NK-92 treated with Interleukin-12 subunit alpha and Interleukin-12 subunit beta, amount 100 ng/mL, for 24 hours (cell line): Measurements from ENCODE around the gene IQCH.

Source experiments
- DNase-seq: peaks from one replicate; lab custom pipeline; 2025; lab: John Stamatoyannopoulos, UW

The IQCH gene

DNA sequence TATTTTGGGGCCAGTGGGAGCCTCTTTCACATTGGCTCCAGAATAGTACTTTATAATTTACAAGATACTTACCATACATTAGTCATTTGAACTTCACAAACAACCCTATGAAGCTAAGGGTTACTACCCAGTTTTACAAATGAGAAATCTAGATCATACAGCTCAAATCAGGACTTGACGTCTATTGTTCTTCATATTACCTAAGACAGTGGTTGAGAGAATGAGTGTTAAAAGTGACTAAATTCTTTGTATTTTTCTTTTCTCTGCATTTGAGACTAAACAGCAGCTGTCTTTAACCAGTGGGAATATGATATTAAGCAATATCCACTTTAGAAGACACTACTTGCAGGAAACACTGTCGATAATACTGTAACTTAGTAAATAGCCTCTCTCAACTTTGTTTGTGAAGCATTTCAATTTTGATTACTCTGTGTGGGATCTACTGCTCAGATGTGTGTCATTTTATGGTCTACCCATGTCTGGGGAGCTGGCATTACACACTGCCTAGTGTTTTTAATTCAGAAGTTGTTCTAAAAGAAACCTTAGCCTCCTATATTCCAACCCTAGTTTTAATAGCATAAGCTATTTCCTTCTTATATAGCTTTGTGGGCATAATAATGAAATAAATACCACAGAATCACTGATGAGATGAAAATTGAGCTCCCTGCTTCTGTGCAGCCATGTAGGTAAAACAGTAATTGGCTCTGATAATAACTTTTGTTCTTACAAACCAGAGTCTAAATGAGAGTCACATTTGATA lies 45.9 kb downstream of the IQCH start:
- no peak for DNase-seq

DNA sequence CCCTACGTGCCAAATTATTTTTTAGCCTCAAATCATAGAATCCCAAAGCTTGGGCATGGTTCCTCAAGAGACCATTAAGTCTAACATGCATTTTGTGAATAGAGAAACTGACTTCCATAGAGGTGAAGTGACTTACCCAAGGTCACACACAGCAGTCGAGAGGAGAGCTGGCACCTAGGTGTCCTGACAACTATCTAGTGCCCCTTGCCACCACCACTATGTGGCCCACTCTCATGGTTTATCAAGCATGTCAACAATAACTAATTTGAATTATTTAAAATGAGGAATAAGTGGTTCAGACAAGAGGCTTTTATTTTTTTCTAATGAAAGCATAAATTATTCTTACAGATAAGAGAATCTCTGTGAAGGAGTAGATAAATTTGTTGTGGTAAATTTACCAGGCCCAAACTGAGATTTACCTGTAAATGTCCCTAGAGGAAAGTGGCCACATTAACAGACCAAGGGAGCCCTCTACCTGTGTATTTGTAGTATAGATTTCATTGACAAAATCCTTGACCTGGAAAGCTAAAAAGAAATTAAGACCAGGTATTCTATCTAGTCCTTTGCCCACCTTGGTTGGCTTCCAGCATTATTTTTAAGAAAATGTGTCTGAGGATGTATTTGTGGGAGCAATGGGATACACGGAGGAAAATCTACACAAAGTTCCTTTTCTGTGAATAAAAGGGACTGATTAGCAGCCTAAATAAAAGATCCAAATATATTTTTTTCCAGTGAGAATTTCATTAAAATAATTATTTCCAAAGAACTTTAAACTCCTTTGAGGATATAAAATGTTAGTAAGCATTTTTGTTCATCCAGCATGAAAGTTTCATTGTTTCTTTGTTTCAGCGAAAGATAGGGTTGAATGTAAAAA lies 49.1 kb downstream of the IQCH start:
- DNase-seq = no peak

DNA sequence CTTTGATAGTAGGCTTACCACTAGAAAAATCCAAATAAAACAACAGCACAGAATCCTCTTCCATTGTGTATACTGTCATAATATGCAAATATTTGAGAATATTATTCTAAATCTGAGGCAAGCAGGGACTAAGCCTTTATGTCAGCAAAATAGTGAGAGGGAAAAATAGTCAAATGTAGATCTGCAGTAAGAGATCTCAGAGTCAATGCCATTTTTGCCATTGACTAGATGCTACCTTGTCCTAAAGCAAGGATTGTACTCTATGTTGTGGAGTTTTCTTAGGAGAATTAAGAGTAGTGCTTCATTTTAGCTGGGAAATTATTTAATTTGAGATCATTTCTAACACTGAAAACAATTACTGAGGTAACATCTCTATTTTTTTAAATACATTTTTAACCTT lies 50.2 kb downstream of the IQCH start:
- DNase-seq = no peak

DNA sequence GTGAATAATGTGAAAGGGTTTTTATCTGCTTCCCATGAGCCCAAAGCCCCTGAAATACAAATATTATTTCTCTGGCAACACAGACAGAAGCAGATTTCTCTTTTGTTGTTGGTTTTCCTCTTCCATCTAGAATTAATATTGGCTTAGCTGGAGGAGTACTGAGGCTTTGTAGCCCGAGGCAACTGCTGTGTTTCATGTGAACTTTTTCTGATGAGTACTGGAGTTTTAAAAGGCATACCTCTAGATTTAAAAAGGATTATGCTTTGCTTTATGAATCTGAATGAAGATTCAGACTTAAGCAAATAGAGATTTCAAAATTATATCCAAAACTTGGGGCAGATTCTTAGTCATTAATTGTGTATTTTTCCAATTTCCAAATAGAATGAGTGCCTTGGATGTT lies 50.9 kb downstream of the IQCH start:
- DNase-seq = no peak

DNA sequence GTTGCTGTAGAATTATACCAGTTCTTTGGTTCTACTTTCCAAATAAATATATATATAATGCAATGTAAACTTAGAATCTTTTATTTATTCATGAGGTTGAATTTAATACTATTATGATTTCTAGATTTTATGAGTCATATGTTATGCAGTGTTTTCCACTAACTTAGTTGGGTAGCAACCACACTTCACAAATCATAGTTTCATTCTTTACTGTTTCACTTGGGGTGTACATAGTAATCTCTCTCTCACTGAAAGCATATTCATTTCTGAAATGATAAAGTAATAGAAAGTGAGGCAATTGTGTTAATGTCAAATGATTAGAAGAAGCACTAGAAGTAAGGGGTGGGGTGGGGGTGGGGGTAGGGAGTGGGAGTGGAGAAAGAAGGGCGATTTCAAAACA lies 52.6 kb downstream of the IQCH start:
- no peak for DNase-seq

DNA sequence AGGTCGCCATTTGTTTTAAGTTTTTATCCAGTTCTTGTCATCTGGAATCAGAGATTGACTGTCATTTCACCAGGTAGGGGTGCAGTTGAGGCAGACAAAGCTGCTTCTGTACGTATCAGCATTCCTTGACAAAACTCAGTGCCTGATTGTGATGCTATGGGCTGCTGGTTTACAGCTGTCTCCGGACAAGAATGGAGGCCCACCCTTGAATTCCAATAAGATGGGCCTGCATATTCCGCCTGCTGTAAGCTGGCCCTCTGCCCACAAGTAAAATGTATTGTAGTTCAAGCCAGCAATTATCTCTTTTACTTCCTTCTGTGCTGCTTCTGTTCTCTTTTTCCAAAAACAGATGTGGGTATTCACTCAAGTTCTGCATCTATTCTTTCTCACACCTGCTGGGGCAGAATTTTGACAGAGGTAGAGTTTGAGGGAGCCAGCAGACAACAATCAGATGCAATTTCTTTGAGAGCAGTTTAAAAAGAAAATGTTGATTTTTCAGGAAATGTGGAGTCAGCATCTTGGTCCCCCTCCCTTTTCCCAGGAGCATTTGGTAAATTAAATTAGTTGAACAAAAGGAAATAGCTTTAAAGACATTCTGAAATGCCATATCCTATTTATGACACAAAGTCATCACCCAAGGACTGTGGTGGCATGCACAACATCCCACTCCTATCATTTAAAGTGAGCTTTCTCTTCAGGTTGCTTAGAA lies 53.5 kb downstream of the IQCH start:
- no peak for DNase-seq

DNA sequence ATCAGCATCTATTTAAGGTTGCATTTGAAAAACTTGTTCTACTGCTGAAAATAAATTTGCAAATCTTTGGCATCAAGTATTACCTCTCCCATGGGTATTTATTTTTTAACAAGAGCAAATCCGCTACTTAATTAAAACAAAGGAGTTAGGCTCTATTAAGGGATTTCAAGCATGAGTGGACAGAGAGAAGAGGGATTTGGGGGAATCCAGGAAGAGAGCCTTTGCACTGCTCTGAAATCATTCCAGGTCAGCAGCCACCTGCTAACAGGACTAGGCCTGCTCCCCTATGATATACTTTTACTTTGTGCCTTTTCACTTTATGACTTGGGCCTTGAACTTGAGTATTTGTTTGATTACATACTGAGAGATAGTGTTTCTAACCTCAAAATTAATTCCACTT lies 57.1 kb downstream of the IQCH start:
- DNase-seq = no peak

DNA sequence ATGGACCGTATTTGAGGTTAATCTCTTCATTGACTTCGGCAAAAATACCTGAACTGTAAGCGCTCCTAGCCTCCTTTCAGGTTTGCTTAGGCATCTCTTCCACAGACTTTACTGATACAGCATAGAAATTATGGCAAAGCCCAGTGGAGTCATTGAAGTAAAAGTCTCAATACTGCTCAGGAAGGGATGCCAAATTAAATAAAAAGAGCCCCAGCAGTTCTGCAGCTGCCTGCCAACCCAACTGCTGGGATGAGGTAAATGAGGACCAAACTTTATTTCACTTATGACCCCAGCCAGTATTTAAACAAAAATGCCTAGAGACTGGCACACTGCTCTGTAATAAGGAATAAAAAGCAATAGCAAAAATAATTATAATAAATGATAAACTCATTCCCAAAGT lies 65.4 kb downstream of the IQCH start:
- no peak for DNase-seq

DNA sequence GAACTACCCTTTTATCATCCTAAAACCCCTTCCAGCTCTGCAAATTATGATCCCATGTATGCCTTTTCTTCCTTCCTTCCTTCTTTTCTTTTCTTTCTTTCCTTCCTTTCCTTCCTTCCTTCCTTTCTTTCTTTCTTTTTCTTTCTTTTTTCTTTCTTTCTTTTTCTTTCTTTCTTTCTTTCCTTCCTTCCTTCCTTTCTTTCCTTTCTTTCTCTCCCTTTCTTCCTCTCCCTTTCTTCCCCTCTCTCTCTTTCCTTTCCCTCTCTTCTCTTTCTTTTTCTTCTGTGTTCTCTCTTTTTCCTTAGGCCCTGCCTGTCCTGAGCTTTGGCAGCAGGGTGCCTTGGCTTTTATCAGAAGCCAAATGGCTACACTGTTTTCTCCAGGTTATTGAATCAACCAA lies 66.8 kb downstream of the IQCH start:
- DNase-seq = no peak

DNA sequence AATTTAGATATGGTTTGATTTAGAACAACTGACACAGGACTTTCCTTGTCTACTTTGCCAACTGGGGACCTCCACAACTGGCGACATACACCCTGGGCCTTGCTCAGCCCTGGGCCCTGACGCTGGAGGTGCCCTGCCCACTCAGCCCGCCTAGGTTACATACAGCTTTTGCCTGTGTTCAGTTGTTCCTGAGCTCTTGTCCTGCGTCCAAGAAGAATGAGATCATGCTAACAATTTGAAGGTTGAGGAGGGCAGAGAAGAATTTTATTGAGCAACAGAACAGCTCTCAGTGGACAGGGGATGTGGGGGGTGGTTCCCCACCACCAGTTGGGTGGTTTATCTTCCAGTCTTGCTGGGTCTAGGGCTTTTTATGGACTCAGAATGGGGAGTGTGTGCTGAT lies 67.9 kb downstream of the IQCH start:
- no peak for DNase-seq

DNA sequence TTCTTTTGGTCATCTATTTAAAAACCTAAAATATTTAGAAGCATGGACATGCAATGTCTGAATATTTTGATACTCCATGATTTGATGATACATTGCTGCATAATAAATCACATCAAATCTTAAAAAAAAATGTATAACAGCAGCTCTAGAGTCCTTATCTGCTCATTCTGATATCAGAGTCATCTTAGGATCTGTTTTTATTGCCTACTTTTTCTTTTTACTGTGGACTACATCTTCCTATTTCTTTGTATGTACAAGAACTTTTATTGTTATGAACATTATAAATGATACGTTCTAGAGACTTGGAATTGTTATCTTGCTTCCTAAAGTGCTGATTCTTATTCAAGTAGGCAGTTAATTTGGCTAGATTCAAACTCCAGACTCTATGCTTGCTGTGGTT lies 72.7 kb downstream of the IQCH start:
- no peak for DNase-seq

DNA sequence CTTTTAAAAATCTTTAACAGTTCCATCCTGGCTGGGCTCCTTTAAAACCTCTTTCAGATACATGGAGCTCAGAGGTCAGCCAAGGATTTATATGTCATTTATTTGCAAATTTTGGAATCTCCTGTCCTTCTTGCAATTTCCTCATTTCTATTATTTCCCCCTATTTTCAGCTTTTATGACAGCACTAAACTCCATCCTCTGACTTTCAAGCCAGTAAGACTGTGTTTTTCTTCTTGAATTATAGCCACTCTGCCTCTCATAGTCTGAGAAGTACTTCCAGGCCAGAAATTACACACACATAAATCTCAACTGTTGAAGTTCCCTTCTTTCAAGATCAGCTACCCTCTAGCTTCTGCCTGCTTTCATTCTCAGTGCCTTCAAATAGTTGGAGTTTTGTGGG lies 73.2 kb downstream of the IQCH start:
- no peak for DNase-seq

DNA sequence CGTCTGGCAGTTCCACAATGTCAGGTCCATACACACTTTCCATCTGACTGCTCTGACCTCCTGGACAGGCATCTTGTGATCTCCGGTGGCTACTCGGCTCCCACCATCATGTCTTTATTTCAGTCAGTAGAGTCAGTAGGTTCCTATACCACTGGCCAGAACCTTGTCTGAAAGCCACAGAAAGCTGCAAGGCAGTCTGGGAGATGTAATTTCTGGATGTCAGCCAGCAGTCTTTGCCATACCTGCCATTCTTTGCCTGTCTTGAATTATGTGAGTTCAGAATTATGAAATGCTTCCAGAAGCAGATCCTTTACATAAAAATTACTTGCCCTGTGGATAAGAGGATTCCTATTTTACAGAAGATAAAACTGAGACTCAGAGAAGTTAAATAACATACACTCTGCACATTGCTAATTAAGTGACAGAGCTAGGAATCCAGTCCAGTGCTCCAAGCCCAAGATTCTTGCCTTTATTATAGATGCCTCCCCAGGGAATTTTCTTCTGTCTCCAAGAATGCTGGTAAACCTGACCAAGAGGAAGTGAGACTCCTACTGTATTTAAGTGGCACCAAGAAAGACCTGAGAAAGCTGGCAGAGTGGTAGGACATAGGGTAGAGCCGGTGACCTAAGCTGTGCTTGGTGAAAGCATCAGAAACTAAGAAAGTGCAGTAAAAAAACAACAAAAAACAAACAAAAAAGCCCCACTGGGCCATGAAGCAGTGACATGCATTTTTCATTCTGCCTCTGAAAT lies 75.6 kb downstream of the IQCH start:
- no peak for DNase-seq

DNA sequence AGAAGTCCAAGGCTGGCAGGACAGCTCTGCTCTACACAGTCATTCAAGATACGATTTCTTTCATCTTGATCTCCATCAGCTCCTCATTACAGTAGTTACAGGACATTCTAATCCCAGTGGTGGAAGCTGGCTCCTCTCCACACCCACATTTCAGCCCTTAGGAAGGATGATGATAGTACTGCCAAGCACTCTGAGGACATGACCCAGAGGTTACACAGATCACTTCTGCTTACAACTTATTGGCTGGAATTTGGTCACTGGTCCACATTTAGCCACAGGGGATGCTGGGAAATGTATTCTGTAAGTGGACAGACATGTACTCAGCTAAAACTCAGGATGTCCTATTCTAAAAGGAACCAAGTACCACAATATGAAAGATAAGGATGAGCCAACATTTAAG lies 77.1 kb downstream of the IQCH start:
- no peak for DNase-seq

DNA sequence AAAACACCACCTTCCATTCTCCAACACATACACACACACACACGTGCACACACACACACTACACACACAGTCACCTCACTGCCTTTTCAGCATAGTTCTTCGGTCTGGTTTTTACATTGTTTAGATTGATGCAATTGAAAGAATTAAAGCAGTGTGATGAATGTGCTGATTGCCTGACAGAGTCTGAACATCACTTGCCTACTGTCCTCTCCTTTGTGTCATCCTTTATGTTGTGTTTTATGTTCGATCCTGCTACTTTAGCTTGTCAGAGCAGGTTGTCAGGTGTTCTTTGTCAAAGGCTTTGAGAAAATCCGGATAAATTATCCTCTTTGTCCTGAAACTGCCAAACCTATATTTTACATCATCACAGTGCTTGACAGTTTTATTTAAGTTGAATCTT lies 80.4 kb downstream of the IQCH start:
- DNase-seq = no peak

DNA sequence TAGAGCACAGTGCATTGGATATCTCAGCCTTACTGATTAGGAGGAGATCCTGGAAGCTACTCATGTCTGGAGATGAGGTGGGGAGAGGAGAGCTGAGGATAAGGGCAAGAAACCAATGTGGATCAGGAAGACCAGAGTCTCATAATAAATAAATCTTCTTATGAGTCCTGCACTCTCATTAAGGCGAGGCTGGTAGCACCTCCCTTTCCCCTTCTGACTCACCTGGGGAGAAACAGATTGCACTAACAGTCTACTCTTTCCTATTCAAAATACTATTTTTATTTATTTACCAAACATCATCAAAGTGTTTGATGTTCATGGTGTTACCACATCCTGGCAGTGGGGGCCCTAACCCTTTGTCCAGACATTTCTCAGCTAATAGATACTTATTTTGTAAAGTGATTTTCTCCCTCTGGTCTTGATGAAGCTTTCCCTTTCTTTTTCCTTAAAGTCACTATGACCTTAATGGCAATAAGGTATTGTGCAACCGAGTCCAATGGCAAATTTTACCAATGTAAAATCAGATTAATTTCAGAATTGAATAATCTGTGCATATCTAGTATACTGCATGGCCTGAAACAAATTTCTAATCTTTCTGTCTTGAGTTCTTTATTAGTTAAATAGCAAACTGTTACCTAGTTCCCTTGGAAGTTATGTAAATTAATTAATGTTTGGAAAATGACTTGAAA lies 81.1 kb downstream of the IQCH start:
- no peak for DNase-seq

DNA sequence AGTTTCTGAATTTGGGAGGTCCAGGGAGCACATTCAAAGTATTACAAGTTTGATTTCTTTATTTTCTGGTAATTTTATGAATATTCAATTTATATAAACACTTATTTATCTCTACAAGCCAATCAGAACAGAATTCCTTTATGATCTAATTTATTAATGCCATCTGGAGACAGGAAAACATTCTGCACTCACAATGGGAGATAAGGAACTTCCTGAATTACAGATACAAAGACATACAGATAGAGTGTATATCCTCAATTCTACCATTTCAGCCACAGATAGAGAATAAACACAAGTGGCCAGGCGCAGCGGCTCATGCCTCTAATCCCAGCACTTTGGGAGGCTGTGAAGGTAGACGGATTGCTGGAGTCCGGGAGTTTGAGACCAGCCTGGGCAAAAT lies 86.0 kb downstream of the IQCH start:
- DNase-seq = no peak

DNA sequence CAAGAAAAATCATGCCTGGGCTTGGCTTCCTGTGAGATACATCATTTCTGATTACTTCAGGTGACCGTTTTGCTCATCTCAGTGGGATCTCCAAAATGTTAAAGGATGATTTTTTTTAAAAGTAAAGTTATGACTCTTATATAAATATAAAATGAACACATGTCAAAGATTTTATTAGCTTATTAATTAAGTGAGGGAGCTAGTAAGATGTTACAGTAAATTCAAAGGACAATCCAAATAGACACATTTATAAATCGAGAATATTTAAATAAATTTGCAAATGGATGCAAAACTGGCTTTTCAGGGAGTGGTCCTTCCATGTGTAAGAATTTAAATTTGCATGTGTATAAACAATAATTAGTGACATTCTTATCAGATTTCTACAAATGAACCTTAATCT lies 87.0 kb downstream of the IQCH start:
- DNase-seq = no peak

DNA sequence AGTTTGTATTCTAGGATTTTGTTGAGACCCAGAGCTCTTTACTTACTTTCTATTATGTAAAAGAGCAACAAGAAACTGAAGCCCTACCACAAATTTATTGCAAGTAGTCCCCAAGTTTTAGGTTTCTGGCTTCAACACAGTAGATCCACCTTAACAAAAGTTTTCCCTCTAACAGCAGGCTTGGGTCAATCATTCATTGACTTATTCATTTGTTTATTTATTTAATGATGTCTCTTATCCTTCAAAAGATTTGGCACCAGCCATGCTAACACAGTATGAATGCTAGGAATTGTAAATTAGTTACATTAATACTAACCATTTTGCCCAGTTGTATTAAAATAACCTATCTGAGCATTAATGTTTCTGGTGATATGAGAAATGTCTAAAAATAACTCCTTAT lies 88.6 kb downstream of the IQCH start:
- DNase-seq = no peak

DNA sequence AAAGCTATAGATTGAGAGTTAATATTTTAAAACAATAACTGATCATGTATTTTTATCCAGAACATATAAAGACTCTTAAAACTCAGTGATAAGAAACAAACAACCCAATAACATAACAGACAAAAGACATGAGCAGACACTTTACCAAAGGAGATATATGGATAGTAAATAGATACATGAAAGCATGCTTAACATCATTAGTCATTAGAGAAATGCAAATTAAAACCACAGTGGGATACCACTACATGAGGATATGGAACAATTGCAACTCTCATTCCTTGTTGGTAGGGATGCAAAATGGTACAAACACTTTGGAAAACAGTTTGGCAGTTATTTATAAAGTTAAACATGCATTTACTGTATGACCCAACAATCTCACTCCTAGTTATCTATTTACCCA lies 95.0 kb downstream of the IQCH start:
- no peak for DNase-seq

DNA sequence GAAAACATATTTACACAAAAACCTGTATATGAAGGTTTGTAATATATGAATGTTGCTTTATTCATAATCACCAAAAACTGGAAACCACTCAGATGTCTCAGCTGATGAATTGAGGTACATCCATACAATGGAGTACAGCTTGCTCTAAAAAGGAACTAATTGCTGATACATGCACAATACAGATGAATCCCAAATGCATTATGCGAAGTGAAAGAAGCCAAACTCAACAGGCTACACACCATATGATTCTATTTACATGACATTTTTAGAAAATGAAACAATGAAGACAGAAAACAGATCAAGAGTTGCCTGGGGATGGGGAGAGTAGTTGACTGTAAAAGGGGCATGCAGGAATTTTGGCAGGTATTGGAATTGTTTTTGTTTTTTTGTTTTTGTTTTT lies 95.5 kb downstream of the IQCH start:
- no peak for DNase-seq

DNA sequence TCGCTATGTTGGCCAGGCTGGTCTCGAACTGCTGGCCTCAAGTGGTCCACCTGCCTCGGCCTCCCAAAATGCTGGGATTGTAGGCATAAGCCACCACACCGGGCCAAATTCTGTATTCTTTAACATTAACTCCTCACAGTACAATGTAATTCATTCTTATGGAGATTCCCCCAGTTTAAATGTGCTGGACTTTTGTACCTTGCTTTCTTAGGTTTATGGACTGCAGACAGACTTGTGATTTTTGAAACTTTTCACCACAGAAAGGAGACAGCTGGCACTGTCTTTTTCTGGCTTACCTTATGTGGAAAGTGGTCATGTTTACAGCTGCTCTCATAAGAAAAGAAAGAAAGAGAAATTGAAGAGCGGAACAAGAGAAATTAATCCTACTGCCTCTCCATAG lies 103.8 kb downstream of the IQCH start:
- DNase-seq = no peak
